Esophagus squamous epithelium (tissue), 5 donors: ENCODE data around the gene STEAP1B. TPM values are rescaled to one million over a fixed set of nuclear protein-coding genes. Genes with fewer than 3 reads are reported as not detected.

ENCODE experiments used
- DNase-seq: peaks from one replicate; lab custom pipeline; 2025; lab: John Stamatoyannopoulos, UW
- H3K27ac ChIP-seq, 4 donors: fragments of 200-600 bp; sonication (generic); one replicate each; pipeline ENCODE4 v1.5.1; 2016 to 2019; ENCODE audit warnings: mild to moderate bottlenecking in 1 of 4
- H3K27me3 ChIP-seq, 4 donors: fragments of 200-600 bp; sonication (generic); 1 replicate in 3 of 4; 2 replicates in 1 of 4; pipeline versions ENCODE4 v1.5.1 to v1.6.0; 2017 to 2021; ENCODE audit warnings: antibody characterized with exemption in 1 of 4
- H3K36me3 ChIP-seq, 3 donors: fragments of 200-600 bp; sonication (generic); one replicate each; pipeline ENCODE4 v1.5.1; 2016 to 2019
- H3K4me1 ChIP-seq, 3 donors: fragments of 200-600 bp; sonication (generic); one replicate each; pipeline ENCODE4 v1.5.1; 2017 to 2019
- H3K4me3 ChIP-seq, 4 donors: fragments of 200-600 bp; sonication (generic); 1 replicate in 3 of 4; 2 replicates in 1 of 4; pipeline ENCODE4 v1.5.1; 2016 to 2019; ENCODE audit warnings: mild to moderate bottlenecking in 2 of 4, moderate library complexity in 1 of 4
- H3K9me3 ChIP-seq, 3 donors: fragments of 200-600 bp; sonication (generic); one replicate each; pipeline ENCODE4 v1.5.1; 2016 to 2019
- CTCF ChIP-seq, 6 experiments: fragments of 450-650 bp in 4 of 6; fragments of 200-600 bp in 2 of 6; sonication (generic) in 2 of 6; IDR thresholded peaks; one replicate each; pipeline ENCODE4 v1.5.1; 2016 to 2019; ENCODE audit warnings: antibody characterized with exemption in 6 of 6, mild to moderate bottlenecking in 4 of 6, moderate library complexity in 4 of 6
- POLR2A ChIP-seq, 4 donors: fragments of 450-650 bp; IDR thresholded peaks; one replicate each; pipeline ENCODE4 v1.6.1; 2017; ENCODE audit warnings: antibody characterized with exemption in 4 of 4, mild to moderate bottlenecking in 4 of 4, moderate library complexity in 3 of 4
- WGBS, 2 donors: methylation state at CpG; one replicate each; pipeline ENCODE4 v1.1.5; 2018; 5-methylcytosine and 5-hydroxymethylcytosine counted together
- intact Hi-C: fragments of 100-400 bp; cut with DNase I; formaldehyde crosslinking; loops from one replicate; pipeline ENCODE4 v1.15.0; 2022
- total RNA-seq, 4 donors: library from RNA; depleted of rRNA; stranded (reverse); fragments of >200 nt; gene quantifications; one replicate each; pipeline ENCODE4 v1.1.0, GENCODE V29; 2016
- donor health status: DM: yes; HTN: yes; CAD: no.

The STEAP1B gene
- total RNA-seq, 4 donors from 2014 or later: 0.29 to 13.1 (median 0.69) TPM

- H3K4me3 ChIP-seq: no peak overlapping the region
- no peaks in the 10 kb centered on the region for H3K9me3 ChIP-seq
- H3K36me3 ChIP-seq: no peaks in the 10 kb centered on the region
- no peaks in the 10 kb centered on the region for H3K27me3 ChIP-seq
- peak overlapping the region in 3 of 4 donors; percentile 22 to 57 (median 48) for H3K27ac ChIP-seq
- DNase-seq: no peak
- intact Hi-C loops: no loop called here
- H3K4me1 ChIP-seq: peaks cover 0 to 59% (median 5%) of the 10 kb centered on the region in 3 donors
- 58 to 63% methylated on average over 5 of the region's 5 CpGs for WGBS, 2 donors
- no peak for TF ChIP-seq POLR2A (IDR thresholded peaks at IDR 0.05)
- no peak for TF ChIP-seq CTCF (IDR thresholded peaks at IDR 0.05)
Observed at GRCh38 chr7:22430457-22430856, 69.5 kb downstream of the STEAP1B start.

GRCh38 chr7:22429386-22429785 is 70.6 kb downstream of the STEAP1B start:
- Histone ChIP-seq H3K9me3 (no peaks in the 10 kb centered on the region), H3K4me3 (no peak overlapping the region), H3K4me1 (peaks cover 0 to 57% (median 5%) of the 10 kb centered on the region in 3 donors), H3K27me3 (no peaks in the 10 kb centered on the region), H3K36me3 (no peaks in the 10 kb centered on the region), H3K27ac (peak overlapping the region in 1 of 4 donors; percentile 57)
- 40 to 58% methylated on average over 2 of the region's 2 CpGs for WGBS, 2 donors
- TF ChIP-seq CTCF (IDR thresholded peaks at IDR 0.05) (no peak), POLR2A (IDR thresholded peaks at IDR 0.05) (no peak)
- intact Hi-C loops: no loop called here
- DNase-seq: no peak

DNA sequence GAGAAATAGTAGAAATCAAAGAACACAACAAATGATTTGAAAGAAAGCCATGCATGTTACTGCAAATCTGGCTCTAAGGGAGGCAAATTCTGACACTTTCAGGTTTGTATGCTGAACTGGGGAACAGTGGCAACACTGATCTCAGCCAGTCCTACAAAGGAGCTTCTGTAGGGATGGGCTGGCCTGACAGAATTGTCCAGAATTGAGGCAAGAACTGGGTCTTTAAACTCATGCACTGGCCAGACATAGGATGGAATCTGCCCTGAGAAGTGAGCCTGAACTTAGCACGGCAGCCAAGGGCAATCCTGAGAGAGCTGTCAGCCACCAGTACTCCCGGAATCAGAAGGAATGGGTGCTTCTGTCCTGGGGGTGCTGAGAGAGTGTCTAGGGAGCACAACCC is 72.1 kb downstream of the STEAP1B start:
- peaks cover 0 to 42% (median 0%) of the 10 kb centered on the region in 3 donors for H3K4me1 ChIP-seq
- TF ChIP-seq CTCF (IDR thresholded peaks at IDR 0.05) (no peak), POLR2A (IDR thresholded peaks at IDR 0.05) (no peak)
- H3K27ac ChIP-seq: no peak overlapping the region
- H3K9me3 ChIP-seq: no peaks in the 10 kb centered on the region
- no peaks in the 10 kb centered on the region for H3K36me3 ChIP-seq
- no peaks in the 10 kb centered on the region for H3K27me3 ChIP-seq
- no peak for DNase-seq
- H3K4me3 ChIP-seq: no peak overlapping the region
- intact Hi-C loops: no loop called here
- WGBS, 2 donors: 76 to 100% methylated on average over 2 of the region's 2 CpGs

GRCh38 chr7:22427104-22427503 is 72.9 kb downstream of the STEAP1B start:
- no peaks in the 10 kb centered on the region for H3K9me3 ChIP-seq
- H3K36me3 ChIP-seq: no peaks in the 10 kb centered on the region
- H3K27me3 ChIP-seq: no peaks in the 10 kb centered on the region
- 85 to 93% methylated on average over 3 of the region's 3 CpGs for WGBS, 2 donors
- intact Hi-C loops: no loop called here
- H3K4me1 ChIP-seq: peaks cover 0 to 35% (median 0%) of the 10 kb centered on the region in 3 donors
- TF ChIP-seq POLR2A (IDR thresholded peaks at IDR 0.05): no peak
- TF ChIP-seq CTCF (IDR thresholded peaks at IDR 0.05): no peak
- peak overlapping the region in 1 of 4 donors; percentile 33 for H3K27ac ChIP-seq
- no peak overlapping the region for H3K4me3 ChIP-seq
- no peak for DNase-seq

- H3K27me3 ChIP-seq: no peaks in the 10 kb centered on the region
- no peaks in the 10 kb centered on the region for H3K36me3 ChIP-seq
- H3K4me1 ChIP-seq: peaks cover 0 to 32% (median 0%) of the 10 kb centered on the region in 3 donors
- DNase-seq: no peak
- 40 to 53% methylated on average over 4 of the region's 4 CpGs for WGBS, 2 donors
- intact Hi-C loops: no loop called here
- H3K27ac ChIP-seq: peak overlapping the region in 1 of 4 donors; percentile 33
- TF ChIP-seq CTCF (IDR thresholded peaks at IDR 0.05): no peak
- no peak for TF ChIP-seq POLR2A (IDR thresholded peaks at IDR 0.05)
- no peak overlapping the region for H3K4me3 ChIP-seq
- H3K9me3 ChIP-seq: no peaks in the 10 kb centered on the region
Observed at GRCh38 chr7:22426463-22427094, 73.4 kb downstream of the STEAP1B start.
